IPS-18c (cell line): ENCODE measurements around the gene MYL9.
"Not testable (repeated sequence)": the region's sequence is repeated elsewhere in the genome, so short reads cannot be mapped to it uniquely, and the experiment has no call there.

Source experiments
- H3K4me3 ChIP-seq: 2 replicates; pipeline ENCODE4 v1.7.0; 2013; ENCODE audit warnings: low read depth, mild to moderate bottlenecking, low read length, moderate library complexity; ENCODE audit not compliant: insufficient read depth
- H3K9me3 ChIP-seq: one replicate; pipeline ENCODE4 v1.6.1; 2013; ENCODE audit warnings: mild to moderate bottlenecking, low read length, moderate library complexity; ENCODE audit not compliant: control insufficient read depth, insufficient read depth

The MYL9 gene

GRCh38 chr20:36543184-36544133, 2.1 kb downstream of the MYL9 start:
- peak overlapping the region; percentile 20; the same call in 1 of the 2 replicates for H3K4me3 ChIP-seq
- H3K9me3 ChIP-seq: peaks cover 2% of the 10 kb centered on the region

- Histone ChIP-seq H3K4me3 (no peak overlapping the region), H3K9me3 (peaks cover 2% of the 10 kb centered on the region)
Observed at GRCh38 chr20:36544134-36545018, 3.1 kb downstream of the MYL9 start.

GRCh38 chr20:36546111-36546736, 4.9 kb downstream of the MYL9 start:
- Histone ChIP-seq H3K4me3 (no peak overlapping the region), H3K9me3 (peaks cover 4% of the 10 kb centered on the region)

- peaks cover 4% of the 10 kb centered on the region for H3K9me3 ChIP-seq
- no peak overlapping the region for H3K4me3 ChIP-seq
Observed at GRCh38 chr20:36547186-36548005, 6.1 kb downstream of the MYL9 start.

DNA sequence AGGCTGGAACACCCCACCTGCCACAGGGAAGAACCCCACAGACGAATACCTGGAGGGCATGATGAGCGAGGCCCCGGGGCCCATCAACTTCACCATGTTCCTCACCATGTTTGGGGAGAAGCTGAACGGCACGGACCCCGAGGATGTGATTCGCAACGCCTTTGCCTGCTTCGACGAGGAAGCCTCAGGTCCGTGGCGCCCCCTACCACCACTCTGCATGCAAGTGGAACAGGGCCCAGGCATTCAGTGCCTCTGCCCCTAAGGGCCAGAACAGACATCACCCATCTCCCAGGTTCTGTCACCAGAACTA, 6.6 kb downstream of the MYL9 start:
- H3K4me3 ChIP-seq: no peak overlapping the region
- H3K9me3 ChIP-seq: peaks cover 4% of the 10 kb centered on the region

DNA sequence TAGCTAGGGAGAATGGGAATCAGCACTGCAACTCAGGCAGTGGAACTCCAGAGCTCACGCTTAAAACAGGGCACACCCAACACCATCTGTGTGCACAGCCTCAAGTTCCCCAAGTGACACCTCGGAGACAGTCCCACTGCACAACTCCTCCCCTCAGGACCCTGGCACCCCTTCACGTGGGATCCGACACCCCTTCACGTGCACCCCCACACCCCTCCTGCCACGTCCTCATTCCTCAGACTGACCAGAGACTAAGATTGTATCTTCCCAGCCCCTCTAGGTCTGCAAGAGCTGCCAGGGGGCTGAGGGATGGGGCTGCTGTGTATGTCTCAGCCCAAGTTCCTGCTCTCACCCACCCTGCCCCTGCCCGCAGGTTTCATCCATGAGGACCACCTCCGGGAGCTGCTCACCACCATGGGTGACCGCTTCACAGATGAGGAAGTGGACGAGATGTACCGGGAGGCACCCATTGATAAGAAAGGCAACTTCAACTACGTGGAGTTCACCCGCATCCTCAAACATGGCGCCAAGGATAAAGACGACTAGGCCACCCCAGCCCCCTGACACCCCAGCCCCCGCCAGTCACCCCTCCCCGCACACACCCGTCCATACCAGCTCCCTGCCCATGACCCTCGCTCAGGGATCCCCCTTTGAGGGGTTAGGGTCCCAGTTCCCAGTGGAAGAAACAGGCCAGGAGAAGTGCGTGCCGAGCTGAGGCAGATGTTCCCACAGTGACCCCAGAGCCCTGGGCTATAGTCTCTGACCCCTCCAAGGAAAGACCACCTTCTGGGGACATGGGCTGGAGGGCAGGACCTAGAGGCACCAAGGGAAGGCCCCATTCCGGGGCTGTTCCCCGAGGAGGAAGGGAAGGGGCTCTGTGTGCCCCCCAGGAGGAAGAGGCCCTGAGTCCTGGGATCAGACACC, 7.6 kb downstream of the MYL9 start:
- peaks cover 4% of the 10 kb centered on the region for H3K9me3 ChIP-seq
- no peak overlapping the region for H3K4me3 ChIP-seq

DNA sequence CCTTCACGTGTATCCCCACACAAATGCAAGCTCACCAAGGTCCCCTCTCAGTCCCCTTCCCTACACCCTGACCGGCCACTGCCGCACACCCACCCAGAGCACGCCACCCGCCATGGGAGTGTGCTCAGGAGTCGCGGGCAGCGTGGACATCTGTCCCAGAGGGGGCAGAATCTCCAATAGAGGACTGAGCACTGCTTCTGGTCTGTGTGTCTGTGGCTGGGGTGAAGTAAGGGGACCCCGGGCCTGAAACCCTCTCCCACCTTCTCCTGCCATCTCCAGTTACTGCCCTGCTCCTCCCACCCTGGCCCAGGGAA, 8.3 kb downstream of the MYL9 start:
- Histone ChIP-seq H3K4me3 (no peak overlapping the region), H3K9me3 (peaks cover 4% of the 10 kb centered on the region)

- H3K9me3 ChIP-seq: peaks cover 4% of the 10 kb centered on the region
- no peak overlapping the region for H3K4me3 ChIP-seq
Observed at GRCh38 chr20:36549942-36550789, 8.8 kb downstream of the MYL9 start.

DNA sequence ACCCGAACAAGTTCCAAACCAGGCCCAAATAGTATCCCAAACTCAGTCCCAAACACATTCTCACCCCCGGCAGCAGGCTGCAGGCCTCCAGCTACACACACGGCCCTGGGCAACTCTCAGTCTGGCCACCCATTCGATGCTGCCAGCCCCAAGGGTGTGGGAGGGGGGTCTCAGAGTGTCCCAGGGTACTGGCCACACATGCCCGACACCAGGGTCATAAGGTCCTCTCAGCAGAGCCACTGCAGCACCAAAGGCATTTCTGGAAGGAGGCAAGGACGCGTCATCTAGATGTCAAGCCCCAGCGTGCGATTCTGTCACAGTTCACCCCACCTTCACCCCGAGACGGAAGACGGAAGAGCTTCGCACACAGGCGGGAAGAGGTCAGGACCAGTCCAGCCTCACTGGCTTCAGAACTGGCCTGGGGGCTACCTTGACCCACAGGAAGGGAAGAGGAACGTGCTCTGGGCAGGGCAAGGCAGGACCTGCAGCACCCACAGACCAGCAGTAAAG, 9.5 kb downstream of the MYL9 start:
- Histone ChIP-seq H3K4me3 (no peak overlapping the region), H3K9me3 (peaks cover 4% of the 10 kb centered on the region)

DNA sequence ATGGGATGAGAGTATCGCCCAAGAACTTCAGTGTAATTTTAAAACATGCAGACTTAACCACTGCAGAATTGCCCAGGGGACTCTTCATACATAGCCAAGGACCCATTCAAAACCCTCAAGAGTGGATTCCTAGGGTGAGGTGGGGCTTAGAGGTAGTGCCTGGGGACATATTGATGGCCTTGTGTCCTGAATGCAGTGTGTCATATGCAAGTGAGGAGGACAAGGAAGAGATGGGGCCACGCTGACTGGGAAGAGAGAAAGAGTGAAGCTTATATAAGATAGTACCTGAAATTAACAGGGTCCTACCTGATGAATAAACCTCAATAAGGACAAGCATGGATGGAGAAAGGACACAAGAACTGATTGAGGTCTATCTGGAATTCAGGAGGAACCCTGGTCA, 13.9 kb downstream of the MYL9 start:
- no peak overlapping the region for H3K4me3 ChIP-seq
- peaks cover 2% of the 10 kb centered on the region for H3K9me3 ChIP-seq

GRCh38 chr20:36562724-36563123, 21.4 kb downstream of the MYL9 start:
- H3K9me3 ChIP-seq: peaks cover 5% of the 10 kb centered on the region
- H3K4me3 ChIP-seq: no peak overlapping the region

- H3K9me3 ChIP-seq: peaks cover 3% of the 10 kb centered on the region
- no peak overlapping the region for H3K4me3 ChIP-seq
Observed at GRCh38 chr20:36563374-36563773, 22.1 kb downstream of the MYL9 start.

DNA sequence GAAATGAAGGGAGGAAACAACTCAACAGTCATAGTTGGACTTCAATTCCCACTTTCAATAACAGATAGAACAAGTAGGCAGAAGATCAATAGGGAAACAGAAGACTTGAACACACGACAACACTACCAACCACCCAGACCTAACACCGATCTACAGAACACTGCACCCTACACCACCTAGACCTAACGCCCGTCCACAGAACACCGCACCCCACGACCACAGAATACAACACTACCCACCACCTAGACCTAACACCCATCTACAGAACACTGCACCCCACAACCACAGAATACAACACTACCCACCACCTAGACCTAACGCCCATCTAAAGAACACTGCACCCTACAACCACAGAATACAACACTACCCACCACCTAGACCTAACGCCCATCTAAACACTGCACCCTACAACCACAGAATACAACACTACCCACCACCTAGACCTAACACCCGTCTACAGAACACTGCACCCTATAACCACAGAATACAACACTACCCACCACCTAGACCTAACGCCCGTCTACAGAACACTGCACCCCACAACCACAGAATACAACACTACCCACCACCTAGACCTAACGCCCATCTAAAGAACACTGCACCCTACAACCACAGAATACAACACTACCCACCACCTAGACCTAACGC, 22.9 kb downstream of the MYL9 start:
- H3K4me3 ChIP-seq, H3K9me3 ChIP-seq: not testable (repeated sequence)

DNA sequence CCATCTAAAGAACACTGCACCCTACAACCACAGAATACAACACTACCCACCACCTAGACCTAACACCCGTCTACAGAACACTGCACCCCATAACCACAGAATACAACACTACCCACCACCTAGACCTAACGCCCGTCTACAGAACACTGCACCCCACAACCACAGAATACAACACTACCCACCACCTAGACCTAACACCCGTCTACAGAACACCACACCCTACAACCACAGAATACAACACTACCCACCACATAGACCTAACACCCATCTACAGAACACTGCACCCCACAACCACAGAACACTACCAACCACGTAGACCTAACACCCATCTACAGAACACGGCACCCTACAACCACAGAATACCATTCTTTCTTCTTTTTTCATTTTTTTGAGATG, 23.4 kb downstream of the MYL9 start:
- not testable (repeated sequence) for H3K9me3 ChIP-seq

DNA sequence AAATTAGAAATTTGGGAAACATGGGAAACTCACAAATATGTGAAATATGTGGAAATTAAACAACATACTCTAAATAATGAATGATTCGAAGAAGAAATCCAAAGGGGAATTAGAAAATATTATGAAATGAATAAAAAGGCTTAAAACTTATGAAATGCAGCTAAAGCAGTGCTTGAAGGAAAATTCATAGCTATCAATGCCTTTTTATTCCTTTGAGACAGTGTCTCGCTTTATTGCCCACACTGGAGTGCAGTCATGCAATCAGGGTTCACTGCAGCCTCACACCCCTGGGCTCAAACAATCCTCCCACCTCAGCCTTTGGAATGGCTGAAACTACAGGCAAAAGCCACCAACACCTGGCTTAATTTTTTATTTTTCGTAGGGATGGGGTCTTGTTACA, 24.2 kb downstream of the MYL9 start:
- H3K9me3 ChIP-seq: peaks cover 3% of the 10 kb centered on the region
- H3K4me3 ChIP-seq: no peak overlapping the region

More for the DNA sequence above, 23.4 kb downstream of the MYL9 start:
- not testable (repeated sequence) for H3K4me3 ChIP-seq
